Adipocyte (in vitro differentiated cells): Measurements from ENCODE around the gene GRIN2A.
A peak's percentile ranks its signal among the peaks of the same experiment; 100 is the strongest.

Source experiments
- DNase-seq: peaks from one replicate; pipeline ENCODE4 v3.0.0-alpha.2; 2015; ENCODE audit warnings: low read depth
- H3K27me3 ChIP-seq: replicated peaks from 2 replicates; pipeline ENCODE4 v1.7.0; 2013; ENCODE audit warnings: mild to moderate bottlenecking, low read length, moderate library complexity; ENCODE audit not compliant: control insufficient read depth, insufficient read depth
- H3K36me3 ChIP-seq: 2 replicates; pipeline ENCODE4 v1.7.0; 2013; ENCODE audit warnings: low read length, mild to moderate bottlenecking, moderate library complexity; ENCODE audit not compliant: control insufficient read depth, insufficient read depth, severe bottlenecking
- H3K4me1 ChIP-seq: 2 replicates; pipeline ENCODE4 v1.7.0; 2013; ENCODE audit warnings: mild to moderate bottlenecking, low read length, moderate library complexity; ENCODE audit not compliant: control insufficient read depth, insufficient read depth
- H3K4me3 ChIP-seq: 2 replicates; pipeline ENCODE4 v1.7.0; 2013; ENCODE audit warnings: mild to moderate bottlenecking, low read length, moderate library complexity
- H3K9ac ChIP-seq: 2 replicates; pipeline ENCODE4 v1.7.0; 2013; ENCODE audit warnings: mild to moderate bottlenecking, low read length, moderate library complexity
- H3K9me3 ChIP-seq: 2 replicates; pipeline ENCODE4 v1.7.0; 2013; ENCODE audit warnings: mild to moderate bottlenecking, low read length, moderate library complexity; ENCODE audit not compliant: control insufficient read depth

The GRIN2A gene

GRCh38 chr16:10128397-10129258, 53.6 kb downstream of the GRIN2A start:
- H3K9me3 ChIP-seq: no peaks in the 10 kb centered on the region
- peaks cover 30% of the 10 kb centered on the region for H3K4me1 ChIP-seq
- H3K36me3 ChIP-seq: no peaks in the 10 kb centered on the region
- peak; percentile 60 for DNase-seq
- H3K4me3 ChIP-seq: no peak overlapping the region
- no peak overlapping the region for H3K9ac ChIP-seq
- H3K27me3 ChIP-seq: no peaks in the 10 kb centered on the region

GRCh38 chr16:10126686-10127085, 55.5 kb downstream of the GRIN2A start:
- no peak overlapping the region for H3K9ac ChIP-seq
- no peak overlapping the region for H3K4me3 ChIP-seq
- DNase-seq: peak; percentile 48
- no peaks in the 10 kb centered on the region for H3K36me3 ChIP-seq
- no peaks in the 10 kb centered on the region for H3K9me3 ChIP-seq
- no peaks in the 10 kb centered on the region for H3K27me3 ChIP-seq
- peaks cover 45% of the 10 kb centered on the region for H3K4me1 ChIP-seq

- Histone ChIP-seq H3K36me3 (no peaks in the 10 kb centered on the region), H3K4me1 (peaks cover 36% of the 10 kb centered on the region), H3K9me3 (no peaks in the 10 kb centered on the region), H3K27me3 (no peaks in the 10 kb centered on the region), H3K9ac (no peak overlapping the region), H3K4me3 (peak overlapping the region; percentile 41)
- peak; percentile 71 for DNase-seq
Observed at GRCh38 chr16:10123141-10123540, 59.1 kb downstream of the GRIN2A start.

- Histone ChIP-seq H3K4me1 (peaks cover 36% of the 10 kb centered on the region), H3K27me3 (no peaks in the 10 kb centered on the region)
- peak; percentile 34 for DNase-seq
Observed at GRCh38 chr16:10122546-10122945, 59.7 kb downstream of the GRIN2A start.

GRCh38 chr16:10121897-10122425, 60.3 kb downstream of the GRIN2A start:
- DNase-seq: no peak
- Histone ChIP-seq H3K27me3 (no peaks in the 10 kb centered on the region), H3K4me3 (peak overlapping the region; percentile 41), H3K36me3 (no peaks in the 10 kb centered on the region), H3K4me1 (peaks cover 32% of the 10 kb centered on the region), H3K9ac (no peak overlapping the region), H3K9me3 (no peaks in the 10 kb centered on the region)

More at GRCh38 chr16:10122546-10122945, 59.7 kb downstream of the GRIN2A start:
- Histone ChIP-seq H3K9ac (no peak overlapping the region), H3K9me3 (no peaks in the 10 kb centered on the region), H3K4me3 (peak overlapping the region; percentile 41), H3K36me3 (no peaks in the 10 kb centered on the region)

- Histone ChIP-seq H3K36me3 (no peaks in the 10 kb centered on the region), H3K27me3 (no peaks in the 10 kb centered on the region), H3K4me3 (no peak overlapping the region), H3K9me3 (no peaks in the 10 kb centered on the region), H3K9ac (no peak overlapping the region), H3K4me1 (peaks cover 27% of the 10 kb centered on the region)
- DNase-seq: peak; percentile 72
Observed at GRCh38 chr16:10121491-10121890, 60.7 kb downstream of the GRIN2A start.

- no peaks in the 10 kb centered on the region for H3K9me3 ChIP-seq
- no peak for DNase-seq
- peaks cover 23% of the 10 kb centered on the region for H3K4me1 ChIP-seq
- H3K9ac ChIP-seq: no peak overlapping the region
- no peaks in the 10 kb centered on the region for H3K27me3 ChIP-seq
- H3K4me3 ChIP-seq: no peak overlapping the region
- no peaks in the 10 kb centered on the region for H3K36me3 ChIP-seq
Observed at GRCh38 chr16:10120953-10121352, 61.3 kb downstream of the GRIN2A start.

- Histone ChIP-seq H3K4me3 (peak overlapping the region; percentile 40), H3K27me3 (no peaks in the 10 kb centered on the region), H3K9me3 (no peaks in the 10 kb centered on the region), H3K9ac (no peak overlapping the region), H3K36me3 (no peaks in the 10 kb centered on the region), H3K4me1 (peaks cover 16% of the 10 kb centered on the region)
- DNase-seq: peak; percentile 52
Observed at GRCh38 chr16:10114409-10114808, 67.8 kb downstream of the GRIN2A start.

GRCh38 chr16:10113248-10113647, 69.0 kb downstream of the GRIN2A start:
- no peak overlapping the region for H3K4me3 ChIP-seq
- DNase-seq: no peak
- no peaks in the 10 kb centered on the region for H3K27me3 ChIP-seq
- H3K9me3 ChIP-seq: no peaks in the 10 kb centered on the region
- H3K4me1 ChIP-seq: peaks cover 16% of the 10 kb centered on the region
- H3K9ac ChIP-seq: no peak overlapping the region
- H3K36me3 ChIP-seq: no peaks in the 10 kb centered on the region

- H3K27me3 ChIP-seq: no peaks in the 10 kb centered on the region
- H3K9ac ChIP-seq: no peak overlapping the region
- no peaks in the 10 kb centered on the region for H3K9me3 ChIP-seq
- peaks cover 20% of the 10 kb centered on the region for H3K4me1 ChIP-seq
- H3K4me3 ChIP-seq: no peak overlapping the region
- no peak for DNase-seq
- H3K36me3 ChIP-seq: no peaks in the 10 kb centered on the region
Observed at GRCh38 chr16:10112021-10112420, 70.2 kb downstream of the GRIN2A start.

- Histone ChIP-seq H3K9me3 (no peaks in the 10 kb centered on the region), H3K4me1 (peaks cover 26% of the 10 kb centered on the region), H3K36me3 (no peaks in the 10 kb centered on the region), H3K27me3 (no peaks in the 10 kb centered on the region), H3K4me3 (no peak overlapping the region), H3K9ac (no peak overlapping the region)
- no peak for DNase-seq
Observed at GRCh38 chr16:10111156-10111761, 71.0 kb downstream of the GRIN2A start.
